HG03520 (cell line): ENCODE data around the gene FTH1.
"Not testable (repeated sequence)": the region's sequence is repeated elsewhere in the genome, so short reads cannot be mapped to it uniquely, and the experiment has no call there.

Experiments
- ATAC-seq: cut with Tn5 transposase; IDR thresholded peaks from one replicate; pipeline ENCODE4 v1.9.1; 2021; ENCODE audit warnings: mild to moderate bottlenecking, moderate library complexity; ENCODE audit not compliant: unreplicated experiment

The FTH1 gene

GRCh38 chr11:61978703-61979661, 11.5 kb upstream of the FTH1 start:
- ATAC-seq: no peak

- ATAC-seq: no peak
These were observed 9.5 kb upstream of the FTH1 start for GRCh38 chr11:61976813-61977475.

- no peak for ATAC-seq
These were observed 9.0 kb upstream of the FTH1 start for GRCh38 chr11:61976420-61976800.

- no peak for ATAC-seq
These were observed 8.4 kb upstream of the FTH1 start for GRCh38 chr11:61975638-61976419.

- ATAC-seq: no peak
These were observed 7.6 kb upstream of the FTH1 start for GRCh38 chr11:61974766-61975631.

- no peak for ATAC-seq
These were observed 6.2 kb upstream of the FTH1 start for GRCh38 chr11:61973476-61974162.

GRCh38 chr11:61972672-61973475, 5.4 kb upstream of the FTH1 start:
- no peak for ATAC-seq

- ATAC-seq: no peak
These were observed 4.8 kb upstream of the FTH1 start for GRCh38 chr11:61972112-61972671.

GRCh38 chr11:61971248-61972111, 4.0 kb upstream of the FTH1 start:
- ATAC-seq: no peak

GRCh38 chr11:61969838-61970662, 2.6 kb upstream of the FTH1 start:
- no peak for ATAC-seq

GRCh38 chr11:61969391-61969758, 1.9 kb upstream of the FTH1 start:
- ATAC-seq: no peak

GRCh38 chr11:61968758-61969390, 1.4 kb upstream of the FTH1 start:
- no peak for ATAC-seq

- ATAC-seq: peak; percentile 24
These were observed 707 bp upstream of the FTH1 start for GRCh38 chr11:61967924-61968757.

- ATAC-seq: no peak
These were observed 709 bp downstream of the FTH1 start for GRCh38 chr11:61966734-61967115.

GRCh38 chr11:61964666-61965271, 2.7 kb downstream of the FTH1 start:
- ATAC-seq: not testable (repeated sequence)
